AG10803 (cell line): ENCODE data around the gene FAM83E.

ENCODE experiments used
- DNase-seq: peaks from one replicate; pipeline ENCODE4 v3.0.0; 2010; ENCODE audit warnings: low read depth
- H3K4me3 ChIP-seq: 2 replicates; pipeline ENCODE4 v1.5.1; 2011; ENCODE audit warnings: mild to moderate bottlenecking, low read length, control low read depth
- CTCF ChIP-seq: conservative IDR thresholded peaks from 2 replicates; pipeline ENCODE4 v1.5.1; 2011; ENCODE audit warnings: mild to moderate bottlenecking, low read length, control low read depth, inconsistent platforms

Gene FAM83E

DNA sequence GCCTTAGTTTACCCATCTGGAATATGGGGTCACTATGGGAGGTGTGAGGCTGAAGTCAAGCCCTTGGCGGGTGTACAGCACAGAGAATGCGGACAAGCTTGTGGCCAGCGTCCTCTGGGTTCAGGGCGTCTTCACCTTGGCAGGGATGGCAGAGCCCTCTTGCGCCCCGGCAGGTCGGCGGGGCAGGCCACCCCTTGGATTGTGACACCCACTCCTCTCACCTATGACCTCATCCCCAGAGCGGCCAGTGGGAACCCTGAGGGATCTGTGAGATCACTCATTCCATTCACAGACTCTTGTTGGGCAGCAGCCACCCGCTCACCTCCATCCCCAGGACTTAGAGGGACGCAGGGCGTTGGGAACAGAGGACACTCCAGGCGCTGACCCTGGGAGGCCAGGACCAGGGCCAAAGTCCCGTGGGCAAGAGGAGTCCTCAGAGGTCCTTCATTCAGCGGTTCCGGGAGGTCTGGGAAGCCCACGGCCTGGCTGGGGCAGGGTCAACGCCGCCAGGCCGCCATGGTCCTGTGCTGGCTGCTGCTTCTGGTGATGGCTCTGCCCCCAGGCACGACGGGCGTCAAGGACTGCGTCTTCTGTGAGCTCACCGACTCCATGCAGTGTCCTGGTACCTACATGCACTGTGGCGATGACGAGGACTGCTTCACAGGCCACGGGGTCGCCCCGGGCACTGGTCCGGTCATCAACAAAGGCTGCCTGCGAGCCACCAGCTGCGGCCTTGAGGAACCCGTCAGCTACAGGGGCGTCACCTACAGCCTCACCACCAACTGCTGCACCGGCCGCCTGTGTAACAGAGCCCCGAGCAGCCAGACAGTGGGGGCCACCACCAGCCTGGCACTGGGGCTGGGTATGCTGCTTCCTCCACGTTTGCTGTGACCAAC, 8.2 kb downstream of the FAM83E start, which contains the start of gene SPACA4:
SPACA4 (plus strand) TSS at position 280 of the 896 bp plus-strand sequence; CDS start at position 517, 237 bp downstream.
- H3K4me3 ChIP-seq = no peak within 1 kb of the TSS
- TF ChIP-seq CTCF = no peak
- DNase-seq = no peak

DNA sequence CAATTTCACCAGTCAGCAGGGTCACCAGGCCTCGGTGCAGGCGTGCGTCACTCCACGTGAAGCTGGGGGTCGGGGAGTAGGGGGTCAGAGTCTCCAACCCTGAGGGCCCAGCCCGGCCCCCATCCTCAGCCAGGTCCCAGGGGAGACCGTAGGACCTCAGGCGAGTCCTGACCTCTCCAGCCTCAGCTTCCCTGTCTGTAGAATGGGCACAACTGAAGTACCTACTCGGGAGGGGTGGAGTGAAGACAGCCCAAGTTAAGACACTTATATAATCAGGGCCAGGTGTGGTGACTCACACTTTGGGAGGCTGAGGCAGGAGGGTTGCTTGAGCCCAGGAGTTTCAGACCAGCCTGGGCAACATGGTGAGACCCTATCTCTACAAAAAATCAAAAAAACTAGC, 11.0 kb downstream of the FAM83E start:
- DNase-seq = no peak
- H3K4me3 ChIP-seq = no peak overlapping the region
- TF ChIP-seq CTCF = no peak

GRCh38 chr19:48603449-48603848, 11.4 kb downstream of the FAM83E start:
- DNase-seq = no peak

DNA sequence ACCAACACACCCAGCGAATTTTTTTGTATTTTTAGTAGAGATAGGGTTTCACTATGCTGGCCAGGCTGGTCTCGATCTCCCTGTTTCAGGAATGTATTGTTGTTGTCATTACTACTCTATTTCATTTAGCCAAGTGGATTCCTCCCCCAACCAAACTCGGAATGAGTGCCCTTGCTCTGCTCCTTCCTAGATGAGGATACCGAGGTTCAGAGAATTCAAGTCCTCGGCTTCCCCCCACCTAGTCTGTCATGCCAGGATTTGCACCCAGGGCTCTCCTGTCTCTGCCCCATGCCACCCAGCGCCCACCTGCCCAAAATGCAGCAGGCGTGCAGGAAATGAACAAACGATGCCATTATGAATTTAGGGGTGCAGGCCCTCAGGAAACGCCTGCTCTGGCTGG, 11.9 kb downstream of the FAM83E start:
- DNase-seq = no peak
- no peak for TF ChIP-seq CTCF
- no peak overlapping the region for H3K4me3 ChIP-seq

More at GRCh38 chr19:48603449-48603848, 11.4 kb downstream of the FAM83E start:
- H3K4me3 ChIP-seq = no peak overlapping the region
- no peak for TF ChIP-seq CTCF

- DNase-seq = no peak
- TF ChIP-seq CTCF = no peak
- no peak overlapping the region for H3K4me3 ChIP-seq
Observed at GRCh38 chr19:48600679-48601417, 14.0 kb downstream of the FAM83E start.

GRCh38 chr19:48598996-48599700, 15.7 kb downstream of the FAM83E start:
- no peak overlapping the region for H3K4me3 ChIP-seq
- DNase-seq = no peak
- no peak for TF ChIP-seq CTCF
